Kidney (tissue), 14 donors: ENCODE results near the gene ETV6. TPM values are rescaled to one million over a fixed set of nuclear protein-coding genes. Genes with fewer than 3 reads are reported as not detected.

ENCODE experiments used
- DNase-seq, 5 donors: peaks; one replicate each; pipeline ENCODE4 v3.0.0-alpha.2; 2013 to 2020
- FAIRE-seq: peaks from 2 replicates; lab custom pipeline; 2012; peaks lifted over from hg19 to GRCh38; lab: Jason Lieb, UNC
- H3K27ac ChIP-seq, 2 donors: one replicate each; pipeline ENCODE4 v1.7.0; 2013; ENCODE audit warnings: low read depth in 2 of 2, low read length in 2 of 2, inconsistent platforms in 1 of 2
- H3K27me3 ChIP-seq: one replicate; pipeline ENCODE4 v1.7.1; 2013; ENCODE audit warnings: low read length, inconsistent platforms; ENCODE audit not compliant: control insufficient read depth, insufficient read depth
- H3K36me3 ChIP-seq, 3 donors: one replicate each; pipeline versions ENCODE4 v1.7.0 to v1.7.1; 2013; ENCODE audit warnings: low read length in 3 of 3, control low read depth in 1 of 3, inconsistent platforms in 1 of 3; ENCODE audit not compliant: insufficient read depth in 3 of 3, control insufficient read depth in 2 of 3
- H3K4me1 ChIP-seq, 3 donors: one replicate each; pipeline versions ENCODE4 v1.7.0 to v1.7.1; 2013; ENCODE audit warnings: low read length in 3 of 3, inconsistent platforms in 1 of 3, low read depth in 1 of 3; ENCODE audit not compliant: control insufficient read depth in 2 of 3, insufficient read depth in 2 of 3
- H3K4me3 ChIP-seq, 3 donors: one replicate each; pipeline versions ENCODE4 v1.7.0 to v1.8.1; 2013; ENCODE audit warnings: low read length in 3 of 3, control low read depth in 1 of 3, inconsistent platforms in 1 of 3
- H3K9ac ChIP-seq, 3 donors: one replicate each; pipeline versions ENCODE4 v1.7.0 to v1.7.1; 2013; ENCODE audit warnings: low read length in 3 of 3, control low read depth in 1 of 3, inconsistent platforms in 1 of 3
- H3K9me3 ChIP-seq, 3 donors: one replicate each; pipeline versions ENCODE4 v1.7.0 to v1.7.1; 2013; ENCODE audit warnings: low read length in 3 of 3, control low read depth in 1 of 3, inconsistent platforms in 1 of 3; ENCODE audit not compliant: control insufficient read depth in 2 of 3, insufficient read depth in 1 of 3
- intact Hi-C: fragments of 100-400 bp; cut with DNase I; formaldehyde crosslinking; loops from one replicate; pipeline ENCODE4 v1.11.1; 2022
- polyA plus RNA-seq: library from polyadenylated mRNA; stranded (reverse); fragments of 350-450 nt; fragmentation: Illumina TruSeq; extraction: RNeasy Lipid Tissue Mini Kit (QIAGEN cat#74804); gene quantifications from one replicate; pipeline ENCODE4 v1.2.3, GENCODE V29; 2014; ENCODE audit warnings: low read depth, low replicate concordance; ENCODE audit not compliant: insufficient read depth
- total RNA-seq: library from RNA; stranded (reverse); fragmentation: NEBNext Ultra II Directional; extraction: Animal tissue kit (Norgen Biotek cat#: 25700); gene quantifications from one replicate; pipeline ENCODE4 v1.2.1, GENCODE V29; 2021
- TF ChIP-seq, protein P1 (sequence below): IDR thresholded peaks from 3 replicates; pipeline ENCODE4 v1.5.1; 2012; ENCODE audit warnings: mild to moderate bottlenecking, moderate library complexity, borderline replicate concordance; ENCODE audit not compliant: insufficient read depth; ENCODE audit errors: extremely low read depth
- donor health status: control.
- donor health status: control.
- donor health status: control.
- donor health status: control.
- donor health status: control.
- donor health status: DM: yes; HTN: yes; CAD: no.
- donor health status: Normal renal cell carcinoma (clear cell type).

ETV6 gene
- total and polyA plus RNA-seq, 2 donors from 2014 or later: 5.2 to 59.8 TPM

DNA sequence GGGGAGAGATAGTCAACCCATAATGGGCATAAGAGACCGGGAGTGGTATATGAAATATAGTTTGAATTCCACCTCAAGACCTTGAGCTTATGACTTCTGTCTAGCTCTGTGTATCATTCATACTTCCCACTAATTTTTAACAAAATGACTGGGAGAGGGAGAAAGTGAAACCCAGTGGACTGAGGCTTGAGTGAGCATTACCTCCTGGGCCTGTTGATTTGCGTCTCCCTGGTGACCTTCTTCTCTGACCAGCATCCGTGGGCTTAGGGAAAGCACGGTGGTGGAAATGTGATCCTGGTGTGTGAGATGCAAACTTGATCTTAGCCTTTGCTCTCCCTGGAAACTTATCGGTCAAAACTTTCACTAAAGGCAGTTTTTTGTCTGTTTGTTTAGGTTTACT, 213.3 kb downstream of the ETV6 start:
- TF ChIP-seq, protein P1, sequence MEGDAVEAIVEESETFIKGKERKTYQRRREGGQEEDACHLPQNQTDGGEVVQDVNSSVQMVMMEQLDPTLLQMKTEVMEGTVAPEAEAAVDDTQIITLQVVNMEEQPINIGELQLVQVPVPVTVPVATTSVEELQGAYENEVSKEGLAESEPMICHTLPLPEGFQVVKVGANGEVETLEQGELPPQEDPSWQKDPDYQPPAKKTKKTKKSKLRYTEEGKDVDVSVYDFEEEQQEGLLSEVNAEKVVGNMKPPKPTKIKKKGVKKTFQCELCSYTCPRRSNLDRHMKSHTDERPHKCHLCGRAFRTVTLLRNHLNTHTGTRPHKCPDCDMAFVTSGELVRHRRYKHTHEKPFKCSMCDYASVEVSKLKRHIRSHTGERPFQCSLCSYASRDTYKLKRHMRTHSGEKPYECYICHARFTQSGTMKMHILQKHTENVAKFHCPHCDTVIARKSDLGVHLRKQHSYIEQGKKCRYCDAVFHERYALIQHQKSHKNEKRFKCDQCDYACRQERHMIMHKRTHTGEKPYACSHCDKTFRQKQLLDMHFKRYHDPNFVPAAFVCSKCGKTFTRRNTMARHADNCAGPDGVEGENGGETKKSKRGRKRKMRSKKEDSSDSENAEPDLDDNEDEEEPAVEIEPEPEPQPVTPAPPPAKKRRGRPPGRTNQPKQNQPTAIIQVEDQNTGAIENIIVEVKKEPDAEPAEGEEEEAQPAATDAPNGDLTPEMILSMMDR: no peak
- H3K4me1 ChIP-seq: peaks cover 3 to 25% (median 15%) of the 10 kb centered on the region in 3 donors
- peak overlapping the region in 1 of 3 donors; percentile 4 for H3K9ac ChIP-seq
- FAIRE-seq: no peak
- no peak overlapping the region for H3K4me3 ChIP-seq
- H3K27me3 ChIP-seq: no peaks in the 10 kb centered on the region
- peak overlapping the region; percentile 47 to 76 for H3K27ac ChIP-seq
- peak in 3 of 5 donors; percentile 71 to 90 (median 87) for DNase-seq
- H3K9me3 ChIP-seq: peaks cover 0 to 7% (median 5%) of the 10 kb centered on the region in 3 donors
- intact Hi-C loops: no loop called here
- H3K36me3 ChIP-seq: peaks cover 0 to 3% (median 3%) of the 10 kb centered on the region in 3 donors

DNA sequence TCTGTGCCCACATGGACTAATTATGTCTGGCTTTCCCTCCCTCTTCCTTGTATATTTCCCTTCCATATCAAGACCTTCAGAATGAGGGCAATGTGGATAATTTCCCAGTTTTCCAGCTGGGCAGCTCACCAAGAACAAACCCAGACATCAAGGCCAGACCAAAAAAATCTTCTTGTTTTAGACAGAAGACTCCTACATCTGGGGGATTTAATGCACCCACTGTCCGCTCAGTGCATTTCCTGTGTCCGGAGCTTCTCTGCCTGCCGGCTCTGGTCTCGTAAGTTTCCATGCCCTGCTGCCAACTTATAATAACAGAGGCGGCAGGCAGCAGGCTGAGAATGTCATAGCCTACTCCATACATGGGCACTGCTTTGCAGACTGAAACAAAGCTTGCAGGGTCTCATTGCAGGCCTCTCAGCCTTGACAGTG, 214.0 kb downstream of the ETV6 start:
- peaks cover 0 to 7% (median 5%) of the 10 kb centered on the region in 3 donors for H3K9me3 ChIP-seq
- H3K4me3 ChIP-seq: no peak overlapping the region
- peak overlapping the region; percentile 70 to 76 for H3K27ac ChIP-seq
- H3K27me3 ChIP-seq: no peaks in the 10 kb centered on the region
- intact Hi-C loops: no loop called here
- no peak for FAIRE-seq
- H3K4me1 ChIP-seq: peaks cover 3 to 25% (median 15%) of the 10 kb centered on the region in 3 donors
- TF ChIP-seq, protein P1: no peak
- H3K9ac ChIP-seq: peak overlapping the region in 1 of 3 donors; percentile 51
- H3K36me3 ChIP-seq: peaks cover 0 to 7% (median 2%) of the 10 kb centered on the region in 3 donors
- peak in 2 of 5 donors; percentile 36 to 39 for DNase-seq

DNA sequence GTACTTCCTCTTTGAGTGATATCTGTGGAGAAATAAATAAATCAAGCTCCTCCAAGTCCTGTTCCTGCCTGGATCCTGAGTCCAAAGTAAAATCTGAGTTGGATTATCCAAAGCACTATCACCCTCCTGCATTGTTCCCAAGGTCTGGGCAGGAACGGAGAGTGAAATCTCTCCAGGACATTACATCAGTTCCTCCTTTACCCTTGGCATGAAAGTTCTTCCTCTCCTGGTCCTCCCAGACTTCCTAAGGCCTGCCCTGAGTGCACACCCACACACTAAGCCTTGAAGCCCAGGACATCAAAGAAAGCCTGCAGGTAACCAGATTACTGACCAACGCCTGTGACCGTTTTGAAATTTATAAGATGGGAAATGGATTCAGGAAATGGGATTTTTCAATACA, 214.5 kb downstream of the ETV6 start:
- H3K9ac ChIP-seq: peak overlapping the region in 1 of 3 donors; percentile 51
- intact Hi-C loops: no loop called here
- peak overlapping the region; percentile 70 to 76 for H3K27ac ChIP-seq
- H3K4me3 ChIP-seq: no peak overlapping the region
- peaks cover 0 to 7% (median 2%) of the 10 kb centered on the region in 3 donors for H3K36me3 ChIP-seq
- H3K27me3 ChIP-seq: no peaks in the 10 kb centered on the region
- TF ChIP-seq, protein P1: no peak
- FAIRE-seq (no peak), DNase-seq (no peak)
- peaks cover 0 to 7% (median 5%) of the 10 kb centered on the region in 3 donors for H3K9me3 ChIP-seq
- H3K4me1 ChIP-seq: peaks cover 3 to 25% (median 15%) of the 10 kb centered on the region in 3 donors

DNA sequence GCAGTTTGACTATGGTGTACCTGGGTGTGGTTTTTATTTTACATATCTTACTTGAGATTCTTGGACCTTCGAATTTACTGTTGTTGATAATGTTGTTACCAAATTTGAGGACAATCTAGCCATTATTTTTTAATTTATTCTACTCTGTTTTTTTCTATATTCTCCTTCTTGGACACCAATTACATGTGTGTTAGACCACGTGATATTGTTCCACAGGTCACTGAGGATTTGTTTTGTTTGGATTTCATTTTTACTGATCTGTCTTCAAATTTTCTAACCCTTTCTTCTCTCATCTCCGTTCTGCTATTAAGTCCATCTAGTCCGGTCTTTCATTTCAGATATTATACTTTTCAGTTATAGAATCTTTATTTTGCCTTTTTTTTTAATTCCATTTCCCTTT, 216.3 kb downstream of the ETV6 start:
- FAIRE-seq: no peak
- Histone ChIP-seq H3K9me3 (peaks cover 0 to 7% (median 5%) of the 10 kb centered on the region in 3 donors), H3K4me1 (peaks cover 3 to 22% (median 13%) of the 10 kb centered on the region in 3 donors), H3K27me3 (no peaks in the 10 kb centered on the region), H3K27ac (no peak overlapping the region), H3K9ac (no peak overlapping the region), H3K4me3 (no peak overlapping the region), H3K36me3 (peaks cover 0 to 19% (median 10%) of the 10 kb centered on the region in 3 donors)
- no peak for DNase-seq
- intact Hi-C loops: no loop called here
- TF ChIP-seq, protein P1: no peak
